HepG2 (cell line): ENCODE data around the gene EPN3. TPM values are rescaled to one million over a fixed set of nuclear protein-coding genes. Genes with fewer than 3 reads are reported as not detected.
A peak's percentile ranks its signal among the peaks of the same experiment; 100 is the strongest.

Experiments used
- CREBL2 ChIP-seq: sonication (generic); formaldehyde crosslinking; IDR thresholded peaks from 2 replicates; pipeline ENCODE4 v1.8.1; 2023; ENCODE audit warnings: missing genetic modification reagents, mild to moderate bottlenecking, borderline replicate concordance
- ETS1 ChIP-seq: sonication (generic); formaldehyde crosslinking; IDR thresholded peaks from 2 replicates; pipeline ENCODE4 v1.4.0; 2020; ENCODE audit warnings: missing genetic modification reagents
- HCFC1 ChIP-seq: fragments of 150-350 bp; IDR thresholded peaks from 2 replicates; pipeline ENCODE4 v1.6.1; 2014; ENCODE audit warnings: low read depth, low read length
- ISL2 ChIP-seq: sonication (generic); formaldehyde crosslinking; IDR thresholded peaks from 2 replicates; pipeline ENCODE4 v1.5.0; 2020; ENCODE audit warnings: missing genetic modification reagents
- NFE2L2 ChIP-seq: fragments of 150-350 bp; IDR thresholded peaks from 2 replicates; pipeline ENCODE4 v1.6.1; 2014; ENCODE audit warnings: low read length
- NR1H2 ChIP-seq: sonication (generic); formaldehyde crosslinking; IDR thresholded peaks from 2 replicates; pipeline ENCODE4 v1.8.1; 2022; ENCODE audit warnings: low read depth, missing genetic modification reagents, borderline replicate concordance
- PHF5A ChIP-seq: IDR thresholded peaks from one replicate; pipeline ENCODE4 v1.6.1; 2018; ENCODE audit warnings: low read depth, missing genetic modification reagents; ENCODE audit not compliant: unreplicated experiment
- POLR2AphosphoS5 ChIP-seq: IDR thresholded peaks from 2 replicates; pipeline ENCODE4 v1.6.1; 2012; ENCODE audit warnings: low read depth, low read length
- SATB2 ChIP-seq: sonication (generic); formaldehyde crosslinking; IDR thresholded peaks from 2 replicates; pipeline ENCODE4 v1.5.0; 2020; ENCODE audit warnings: missing genetic modification reagents
- TAF1 ChIP-seq: sonication (generic); formaldehyde crosslinking; IDR thresholded peaks from 2 replicates; pipeline ENCODE4 v1.4.0; 2020; ENCODE audit warnings: missing genetic modification reagents
- THAP11 ChIP-seq: IDR thresholded peaks from 2 replicates; pipeline ENCODE4 v1.6.1; 2016; ENCODE audit warnings: missing biosample characterization, missing genetic modification reagents
- WIZ ChIP-seq: sonication (generic); formaldehyde crosslinking; IDR thresholded peaks from 2 replicates; pipeline ENCODE4 v1.5.1; 2020; ENCODE audit warnings: mild to moderate bottlenecking, missing genetic modification reagents
- ZEB1 ChIP-seq: IDR thresholded peaks from 2 replicates; pipeline ENCODE4 v1.6.1; 2012; ENCODE audit warnings: mild to moderate bottlenecking, low read depth, inconsistent platforms; ENCODE audit not compliant: insufficient replicate concordance
- ZGPAT ChIP-seq: IDR thresholded peaks from 2 replicates; pipeline ENCODE4 v1.6.1; 2016; ENCODE audit warnings: mild to moderate bottlenecking
- ZNF136 ChIP-seq: sonication (generic); formaldehyde crosslinking; IDR thresholded peaks from 2 replicates; pipeline ENCODE4 v1.8.1; 2022; ENCODE audit warnings: low read depth, mild to moderate bottlenecking, moderate library complexity, missing genetic modification reagents
- ZNF609 ChIP-seq: sonication (generic); formaldehyde crosslinking; IDR thresholded peaks from 2 replicates; pipeline ENCODE4 v1.4.0; 2020; ENCODE audit warnings: mild to moderate bottlenecking, missing genetic modification reagents, borderline replicate concordance
- ZNF615 ChIP-seq: sonication (generic); formaldehyde crosslinking; IDR thresholded peaks from 2 replicates; pipeline ENCODE4 v1.5.0; 2020; ENCODE audit warnings: mild to moderate bottlenecking, missing genetic modification reagents, borderline replicate concordance
- ZNF619 ChIP-seq: sonication (generic); formaldehyde crosslinking; IDR thresholded peaks from 2 replicates; pipeline ENCODE4 v1.4.0; 2020; ENCODE audit warnings: mild to moderate bottlenecking, missing genetic modification reagents
- ZNF780A ChIP-seq: sonication (generic); formaldehyde crosslinking; IDR thresholded peaks from 2 replicates; pipeline ENCODE4 v1.8.0; 2022; ENCODE audit warnings: mild to moderate bottlenecking, missing genetic modification reagents, moderate library complexity
- polyA plus RNA-seq, 8 experiments: library from polyadenylated mRNA; depleted of rRNA in 3 of 8; stranded (reverse) in 7 of 8; unstranded in 1 of 8; fragments of >200 nt; fragmentation: Illumina TruSeq in 4 of 8; extraction: Trizol in 4 of 8; gene quantifications; 2 replicates each; pipeline versions ENCODE4 v1.2.1 to v1.2.3, GENCODE V29; 2011 to 2016; ENCODE audit warnings: low read depth in 4 of 8, missing spikeins in 1 of 8, mixed read lengths in 1 of 8; ENCODE audit not compliant: insufficient read depth in 1 of 8
- total RNA-seq, 5 experiments: library from RNA; depleted of rRNA; stranded (reverse); fragments of >200 nt; fragmentation: Illumina TruSeq; extraction: Trizol; gene quantifications; 2 replicates each; pipeline ENCODE4 v1.2.3, GENCODE V29; 2016; ENCODE audit warnings: low read depth in 1 of 5
- TF ChIP-seq, protein P1 (sequence below): sonication (generic); formaldehyde crosslinking; IDR thresholded peaks from 2 replicates; pipeline ENCODE4 v1.9.0; 2022; ENCODE audit warnings: missing genetic modification reagents, mild to moderate bottlenecking, borderline replicate concordance

The EPN3 gene
- total and polyA plus RNA-seq, 2 of the 13 experiments (the other 11 are each of a cell fraction or from before 2014, with no cell fraction given), result 0.11 to 0.95 TPM

- TF ChIP-seq ZNF609, result no peak
- TF ChIP-seq TAF1, result peak; percentile 47; the same call in 1 of the 2 replicates
- TF ChIP-seq WIZ (CRISPR knock-in tag), result no peak
- no peak for TF ChIP-seq ZEB1
- TF ChIP-seq ZNF780A (CRISPR knock-in tag), result no peak
- TF ChIP-seq ZNF619 (CRISPR knock-in tag), result no peak; the same call in none of the 2 replicates
- TF ChIP-seq NFE2L2, result no peak
- no peak for TF ChIP-seq THAP11
- TF ChIP-seq ISL2 (CRISPR knock-in tag), result no peak
- no peak for TF ChIP-seq HCFC1
- peak; percentile 38; the same call in 1 of the 2 replicates for TF ChIP-seq POLR2AphosphoS5
- TF ChIP-seq PHF5A (CRISPR knock-in tag), result no peak
- TF ChIP-seq ETS1 (CRISPR knock-in tag), result no peak
- TF ChIP-seq NR1H2 (CRISPR knock-in tag), result no peak
- no peak for TF ChIP-seq SATB2 (CRISPR knock-in tag)
- TF ChIP-seq ZNF136 (CRISPR knock-in tag), result no peak
- 0 out of 2 replicates have a peak, but pooled peaks have one; percentile 23 for TF ChIP-seq CREBL2
- peak; percentile 39; the same call in 1 of the 2 replicates for TF ChIP-seq ZGPAT (CRISPR knock-in tag)
- no peak for TF ChIP-seq ZNF615 (CRISPR knock-in tag)
- TF ChIP-seq, protein P1, sequence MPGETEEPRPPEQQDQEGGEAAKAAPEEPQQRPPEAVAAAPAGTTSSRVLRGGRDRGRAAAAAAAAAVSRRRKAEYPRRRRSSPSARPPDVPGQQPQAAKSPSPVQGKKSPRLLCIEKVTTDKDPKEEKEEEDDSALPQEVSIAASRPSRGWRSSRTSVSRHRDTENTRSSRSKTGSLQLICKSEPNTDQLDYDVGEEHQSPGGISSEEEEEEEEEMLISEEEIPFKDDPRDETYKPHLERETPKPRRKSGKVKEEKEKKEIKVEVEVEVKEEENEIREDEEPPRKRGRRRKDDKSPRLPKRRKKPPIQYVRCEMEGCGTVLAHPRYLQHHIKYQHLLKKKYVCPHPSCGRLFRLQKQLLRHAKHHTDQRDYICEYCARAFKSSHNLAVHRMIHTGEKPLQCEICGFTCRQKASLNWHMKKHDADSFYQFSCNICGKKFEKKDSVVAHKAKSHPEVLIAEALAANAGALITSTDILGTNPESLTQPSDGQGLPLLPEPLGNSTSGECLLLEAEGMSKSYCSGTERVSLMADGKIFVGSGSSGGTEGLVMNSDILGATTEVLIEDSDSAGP, result peak; percentile 84; the same call in 1 of the 2 replicates
Measured at GRCh38 chr17:50538549-50539410, 6.2 kb downstream of the EPN3 start (continued).
